Effector CD8-positive, alpha-beta T cell (primary cell): ENCODE results near the gene AP3B2.
"Not testable (repeated sequence)": the region's sequence is repeated elsewhere in the genome, so short reads cannot be mapped to it uniquely, and the experiment has no call there.

Experiments used
- DNase-seq: peaks from one replicate; lab custom pipeline; 2025; lab: John Stamatoyannopoulos, UW
- total RNA-seq, 4 experiments: gene quantifications; one replicate each; lab custom pipeline; 2026; lab: John Stamatoyannopoulos, UW

Gene AP3B2
- 0 to 0.35 (median 0.15) reads per million in 4 experiments for total RNA-seq

- peak; percentile 37 for DNase-seq
Measured at GRCh38 chr15:82709421-82710207, at the start of gene AP3B2. Gene AP3B2, minus strand, starts transcription at chr15:82709875. Its CDS starts 169 bp downstream, at chr15:82709706.

- DNase-seq: no peak
Measured at GRCh38 chr15:82751308-82751707, 41.6 kb upstream of the AP3B2 start.

GRCh38 chr15:82750831-82751180 lies 41.1 kb upstream of the AP3B2 start:
- DNase-seq: no peak

- peak; percentile 72 for DNase-seq
Measured at GRCh38 chr15:82749951-82750830, 40.5 kb upstream of the AP3B2 start.

GRCh38 chr15:82748315-82748714 lies 38.6 kb upstream of the AP3B2 start:
- no peak for DNase-seq

GRCh38 chr15:82743810-82744209 lies 34.1 kb upstream of the AP3B2 start:
- DNase-seq: no peak

GRCh38 chr15:82742134-82742533 lies 32.5 kb upstream of the AP3B2 start:
- DNase-seq: no peak

GRCh38 chr15:82739086-82739485 lies 29.4 kb upstream of the AP3B2 start:
- DNase-seq: no peak

GRCh38 chr15:82737975-82738374 lies 28.3 kb upstream of the AP3B2 start:
- no peak for DNase-seq

GRCh38 chr15:82731527-82731926 lies 21.9 kb upstream of the AP3B2 start:
- DNase-seq: no peak

- DNase-seq: no peak
Measured at GRCh38 chr15:82730022-82730530, 20.4 kb upstream of the AP3B2 start.

- DNase-seq: no peak
Measured at GRCh38 chr15:82726816-82727215, 17.1 kb upstream of the AP3B2 start.

GRCh38 chr15:82715003-82715402 lies 5.3 kb upstream of the AP3B2 start:
- no peak for DNase-seq

GRCh38 chr15:82714016-82714415 lies 4.3 kb upstream of the AP3B2 start:
- no peak for DNase-seq

- DNase-seq: no peak
Measured at GRCh38 chr15:82712036-82712435, 2.4 kb upstream of the AP3B2 start.

- no peak for DNase-seq
Measured at GRCh38 chr15:82710926-82711490, 1.3 kb upstream of the AP3B2 start.

GRCh38 chr15:82710208-82710555 lies 507 bp upstream of the AP3B2 start:
- DNase-seq: no peak

- DNase-seq: no peak
Measured at GRCh38 chr15:82709081-82709420, 624 bp downstream of the AP3B2 start.

- not testable (repeated sequence) for DNase-seq
Measured at GRCh38 chr15:82705856-82706255, 3.8 kb downstream of the AP3B2 start.

- no peak for DNase-seq
Measured at GRCh38 chr15:82699726-82700125, 9.9 kb downstream of the AP3B2 start.

- no peak for DNase-seq
Measured at GRCh38 chr15:82698711-82699345, 10.8 kb downstream of the AP3B2 start.

- no peak for DNase-seq
Measured at GRCh38 chr15:82697735-82698407, 11.8 kb downstream of the AP3B2 start.
